Transverse colon (tissue), 4 donors: ENCODE results near the gene SLC22A23.

Source experiments
- POLR2A ChIP-seq: fragments of 450-650 bp; IDR thresholded peaks from one replicate; pipeline ENCODE4 v1.6.1; 2016; ENCODE audit warnings: antibody characterized with exemption, mild to moderate bottlenecking, moderate library complexity
- POLR2AphosphoS5 ChIP-seq, 3 donors: sonication (generic); formaldehyde crosslinking; IDR thresholded peaks; one replicate each; pipeline ENCODE4 v1.6.1; 2016; ENCODE audit warnings: antibody characterized with exemption in 3 of 3
- TF ChIP-seq, protein P1 (sequence below), 5 experiments: fragments of 200-600 bp in 3 of 5; fragments of 450-650 bp in 2 of 5; sonication (generic) in 3 of 5; IDR thresholded peaks; 1 replicate in 2 of 5; 2 replicates in 3 of 5; pipeline ENCODE4 v1.5.1; 2016 to 2017; ENCODE audit warnings: antibody characterized with exemption in 5 of 5, inconsistent platforms in 3 of 5, mild to moderate bottlenecking in 2 of 5, moderate library complexity in 1 of 5

DNA sequence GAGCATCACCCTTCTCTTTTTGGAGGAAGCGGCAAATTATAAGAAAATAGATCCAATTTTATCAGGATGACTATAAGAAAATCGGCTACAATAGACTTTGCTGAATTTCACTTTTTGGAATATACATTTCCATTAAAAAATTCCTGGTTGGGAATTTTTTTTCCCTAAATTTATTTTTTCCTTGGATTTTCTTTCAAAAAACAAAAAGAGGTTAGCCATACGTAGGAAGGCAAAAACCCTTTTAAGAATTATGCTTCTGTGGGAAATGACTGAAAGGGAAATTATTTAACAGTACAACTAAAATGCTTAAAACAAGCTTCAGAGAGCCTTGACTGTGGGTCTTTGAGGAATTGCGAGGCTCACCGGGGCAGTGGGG is 86.9 kb downstream of the SLC22A23 start:
- TF ChIP-seq, protein P1, sequence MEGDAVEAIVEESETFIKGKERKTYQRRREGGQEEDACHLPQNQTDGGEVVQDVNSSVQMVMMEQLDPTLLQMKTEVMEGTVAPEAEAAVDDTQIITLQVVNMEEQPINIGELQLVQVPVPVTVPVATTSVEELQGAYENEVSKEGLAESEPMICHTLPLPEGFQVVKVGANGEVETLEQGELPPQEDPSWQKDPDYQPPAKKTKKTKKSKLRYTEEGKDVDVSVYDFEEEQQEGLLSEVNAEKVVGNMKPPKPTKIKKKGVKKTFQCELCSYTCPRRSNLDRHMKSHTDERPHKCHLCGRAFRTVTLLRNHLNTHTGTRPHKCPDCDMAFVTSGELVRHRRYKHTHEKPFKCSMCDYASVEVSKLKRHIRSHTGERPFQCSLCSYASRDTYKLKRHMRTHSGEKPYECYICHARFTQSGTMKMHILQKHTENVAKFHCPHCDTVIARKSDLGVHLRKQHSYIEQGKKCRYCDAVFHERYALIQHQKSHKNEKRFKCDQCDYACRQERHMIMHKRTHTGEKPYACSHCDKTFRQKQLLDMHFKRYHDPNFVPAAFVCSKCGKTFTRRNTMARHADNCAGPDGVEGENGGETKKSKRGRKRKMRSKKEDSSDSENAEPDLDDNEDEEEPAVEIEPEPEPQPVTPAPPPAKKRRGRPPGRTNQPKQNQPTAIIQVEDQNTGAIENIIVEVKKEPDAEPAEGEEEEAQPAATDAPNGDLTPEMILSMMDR (IDR thresholded peaks at IDR 0.05) = no peak
- TF ChIP-seq POLR2A = no peak
- TF ChIP-seq POLR2AphosphoS5 (IDR thresholded peaks at IDR 0.05) = no peak
